Measurements from ENCODE around the gene TNFSF9. TPM values are rescaled to one million over a fixed set of nuclear protein-coding genes. Genes with fewer than 3 reads are reported as not detected.
A peak's percentile ranks its signal among the peaks of the same experiment; 100 is the strongest.
"Not testable (repeated sequence)": the region's sequence is repeated elsewhere in the genome, so short reads cannot be mapped to it uniquely, and the experiment has no call there.

Gene TNFSF9
- total RNA-seq, 2 experiments from 2014 or later: 20.9 to 22.3 TPM

- Histone ChIP-seq H4K20me1 (ENCODE audit: insufficient read depth, low read length) (no peaks in the 10 kb centered on the region), H3K9me3 (ENCODE audit: low read length) (peaks cover under 1% of the 10 kb centered on the region; the same call in 1 of the 2 replicates), H3K9me2 (ENCODE audit: insufficient read depth, low read length) (no peaks in the 10 kb centered on the region), H3K36me3 (ENCODE audit: insufficient read depth, low read length) (no peaks in the 10 kb centered on the region), H3K4me3 (ENCODE audit: low read depth, low read length, poor library complexity, severe bottlenecking) (no peak overlapping the region), H3K79me2 (ENCODE audit: insufficient read depth, low read depth, low read length) (no peaks in the 10 kb centered on the region), H3K4me2 (ENCODE audit: low read length) (no peak overlapping the region), H3K27ac (ENCODE audit: low read depth, low read length, poor library complexity, severe bottlenecking) (no peak overlapping the region), H3K4me1 (ENCODE audit: insufficient read depth, low read length, poor library complexity, severe bottlenecking) (no peaks in the 10 kb centered on the region), H2AFZ (ENCODE audit: low read length) (no peak overlapping the region; the same call in 1 of the 2 replicates)
- intact Hi-C loops (cut with micrococcal nuclease; ENCODE audit: unreplicated experiment): no loop called here
- CTCF ChIA-PET (ENCODE audit: unreplicated experiment): no interaction called here
- TF ChIP-seq CTCF (conservative IDR thresholded peaks at IDR 0.05; ENCODE audit: low read length) (no peak), EZH2phosphoT487 (IDR thresholded peaks at IDR 0.05; ENCODE audit: borderline replicate concordance, low read depth, low read length) (no peak)
- no peak for DNase-seq (ENCODE audit: low spot score)
- POLR2A ChIA-PET: no interaction called here
- no TSS peak for BruUV-seq (replicated peaks)
These were observed 25.8 kb downstream of the TNFSF9 start for GRCh38 chr19:6556480-6557195.

- H3K4me3 ChIP-seq (ENCODE audit: low read depth, low read length, poor library complexity, severe bottlenecking); H3K27ac ChIP-seq (ENCODE audit: low read depth, low read length, poor library complexity, severe bottlenecking); intact Hi-C loops (cut with micrococcal nuclease; ENCODE audit: unreplicated experiment); H4K20me1 ChIP-seq (ENCODE audit: insufficient read depth, low read length); H3K36me3 ChIP-seq (ENCODE audit: insufficient read depth, low read length); BruUV-seq (replicated peaks); H3K79me2 ChIP-seq (ENCODE audit: insufficient read depth, low read depth, low read length); CTCF ChIA-PET (ENCODE audit: unreplicated experiment); DNase-seq (ENCODE audit: low spot score); H3K4me2 ChIP-seq (ENCODE audit: low read length); H3K9me2 ChIP-seq (ENCODE audit: insufficient read depth, low read length); H3K4me1 ChIP-seq (ENCODE audit: insufficient read depth, low read length, poor library complexity, severe bottlenecking); H2AFZ ChIP-seq (ENCODE audit: low read length): not testable (repeated sequence)
- TF ChIP-seq CTCF (conservative IDR thresholded peaks at IDR 0.05; ENCODE audit: low read length): peak; percentile 72
- POLR2A ChIA-PET: interaction anchor here (1.2 kb wide), 1 partner anchor 46 kb away, joined by 3 read pairs; no protein-coding TSS in a partner anchor
- H3K9me3 ChIP-seq (ENCODE audit: low read length): peaks cover 24% of the 10 kb centered on the region
These were observed 31.6 kb downstream of the TNFSF9 start for GRCh38 chr19:6562437-6562836.

- H3K36me3 ChIP-seq (ENCODE audit: insufficient read depth, low read length): no peaks in the 10 kb centered on the region; the same call in 1 of the 2 replicates
- H3K4me3 ChIP-seq (ENCODE audit: low read depth, low read length, poor library complexity, severe bottlenecking): no peak overlapping the region
- no peaks in the 10 kb centered on the region for H3K9me2 ChIP-seq (ENCODE audit: insufficient read depth, low read length)
- CTCF ChIA-PET (ENCODE audit: unreplicated experiment): no interaction called here
- H2AFZ ChIP-seq (ENCODE audit: low read length): no peak overlapping the region
- H4K20me1 ChIP-seq (ENCODE audit: insufficient read depth, low read length): no peaks in the 10 kb centered on the region
- peak; percentile 42 for DNase-seq (ENCODE audit: low spot score)
- peaks cover 34% of the 10 kb centered on the region for H3K9me3 ChIP-seq (ENCODE audit: low read length)
- no peaks in the 10 kb centered on the region for H3K79me2 ChIP-seq (ENCODE audit: insufficient read depth, low read depth, low read length)
- no TSS peak for BruUV-seq (replicated peaks)
- intact Hi-C loops (cut with micrococcal nuclease; ENCODE audit: unreplicated experiment): no loop called here
- TF ChIP-seq EZH2phosphoT487 (IDR thresholded peaks at IDR 0.05; ENCODE audit: borderline replicate concordance, low read depth, low read length) (no peak), CTCF (conservative IDR thresholded peaks at IDR 0.05; ENCODE audit: low read length) (no peak)
- H3K4me2 ChIP-seq (ENCODE audit: low read length): no peak overlapping the region
- POLR2A ChIA-PET: no interaction called here
- no peaks in the 10 kb centered on the region for H3K4me1 ChIP-seq (ENCODE audit: insufficient read depth, low read length, poor library complexity, severe bottlenecking)
- H3K27ac ChIP-seq (ENCODE audit: low read depth, low read length, poor library complexity, severe bottlenecking): no peak overlapping the region
These were observed 33.6 kb downstream of the TNFSF9 start for GRCh38 chr19:6564393-6564792.

- H3K9me2 ChIP-seq (ENCODE audit: insufficient read depth, low read length); H2AFZ ChIP-seq (ENCODE audit: low read length); H3K79me2 ChIP-seq (ENCODE audit: insufficient read depth, low read depth, low read length); POLR2A ChIA-PET; CTCF ChIA-PET (ENCODE audit: unreplicated experiment); H3K4me3 ChIP-seq (ENCODE audit: low read depth, low read length, poor library complexity, severe bottlenecking); H3K36me3 ChIP-seq (ENCODE audit: insufficient read depth, low read length); H3K27ac ChIP-seq (ENCODE audit: low read depth, low read length, poor library complexity, severe bottlenecking); H3K4me2 ChIP-seq (ENCODE audit: low read length); H3K4me1 ChIP-seq (ENCODE audit: insufficient read depth, low read length, poor library complexity, severe bottlenecking); DNase-seq (ENCODE audit: low spot score); BruUV-seq (replicated peaks); intact Hi-C loops (cut with micrococcal nuclease; ENCODE audit: unreplicated experiment); H4K20me1 ChIP-seq (ENCODE audit: insufficient read depth, low read length): not testable (repeated sequence)
- H3K9me3 ChIP-seq (ENCODE audit: low read length): peaks cover 45% of the 10 kb centered on the region
These were observed 35.9 kb downstream of the TNFSF9 start for GRCh38 chr19:6566727-6567126.
